ENCODE data around the gene ATP5PB.

DNA sequence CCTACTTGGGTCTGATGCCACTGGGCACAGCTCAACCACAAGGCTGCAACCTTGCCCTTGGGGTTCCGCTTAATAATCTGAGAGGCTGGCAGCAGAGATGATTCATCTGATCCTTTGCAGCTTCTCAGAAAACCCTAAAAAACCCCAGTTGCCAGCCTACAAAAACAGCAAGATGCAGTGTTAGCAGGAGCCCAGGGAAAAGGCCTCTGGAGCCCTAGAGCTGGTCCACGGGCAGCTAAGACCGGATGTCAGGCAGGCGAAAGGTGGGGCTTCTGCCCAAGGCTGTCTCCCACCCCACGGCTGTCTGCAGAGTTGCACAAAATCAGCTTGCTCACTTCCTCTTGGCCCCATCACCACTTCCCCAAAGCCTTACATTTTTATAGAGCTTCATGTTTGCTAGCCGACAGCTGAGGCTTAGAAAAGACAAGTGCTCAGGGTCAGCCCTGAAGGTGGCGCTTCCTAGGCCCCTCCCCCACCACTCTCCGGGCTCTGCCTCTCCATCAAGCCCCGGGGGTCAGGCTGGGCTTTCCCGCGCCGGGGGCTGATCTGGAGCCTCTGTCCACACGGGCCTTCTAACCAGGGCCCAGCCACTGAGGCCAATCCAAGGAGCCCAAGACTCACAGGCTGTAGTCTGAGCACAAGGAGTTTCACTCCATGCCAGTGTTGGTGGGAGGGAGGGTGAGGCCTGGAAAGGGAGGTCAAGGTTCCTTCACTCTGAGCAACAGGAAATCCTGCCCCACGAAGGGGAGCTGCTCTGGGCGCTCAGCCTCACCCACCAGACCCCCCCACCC is 58.3 kb downstream of the ATP5PB start:
- TF ChIP-seq, protein P1, sequence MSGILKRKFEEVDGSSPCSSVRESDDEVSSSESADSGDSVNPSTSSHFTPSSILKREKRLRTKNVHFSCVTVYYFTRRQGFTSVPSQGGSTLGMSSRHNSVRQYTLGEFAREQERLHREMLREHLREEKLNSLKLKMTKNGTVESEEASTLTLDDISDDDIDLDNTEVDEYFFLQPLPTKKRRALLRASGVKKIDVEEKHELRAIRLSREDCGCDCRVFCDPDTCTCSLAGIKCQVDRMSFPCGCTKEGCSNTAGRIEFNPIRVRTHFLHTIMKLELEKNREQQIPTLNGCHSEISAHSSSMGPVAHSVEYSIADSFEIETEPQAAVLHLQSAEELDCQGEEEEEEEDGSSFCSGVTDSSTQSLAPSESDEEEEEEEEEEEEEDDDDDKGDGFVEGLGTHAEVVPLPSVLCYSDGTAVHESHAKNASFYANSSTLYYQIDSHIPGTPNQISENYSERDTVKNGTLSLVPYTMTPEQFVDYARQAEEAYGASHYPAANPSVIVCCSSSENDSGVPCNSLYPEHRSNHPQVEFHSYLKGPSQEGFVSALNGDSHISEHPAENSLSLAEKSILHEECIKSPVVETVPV (CRISPR knock-in tag; IDR thresholded peaks at IDR 0.05) = no peak
- TF ChIP-seq PPARA (CRISPR knock-in tag; IDR thresholded peaks at IDR 0.05; ENCODE audit: borderline replicate concordance) = no peak
- TF ChIP-seq PATZ1 (CRISPR knock-in tag; IDR thresholded peaks at IDR 0.05; ENCODE audit: borderline replicate concordance) = no peak
